DOHH2 (cell line): ENCODE results near the gene KCNK6.

Experiments
- H3F3A ChIP-seq: fragments of 200-600 bp; sonication (generic), shearing (Covaris generic); 2 replicates; pipeline ENCODE4 v1.6.0; 2016; ENCODE audit warnings: antibody characterized with exemption, mild to moderate bottlenecking; ENCODE audit not compliant: control insufficient read depth, insufficient read depth
- H3K27ac ChIP-seq: fragments of 200-600 bp; sonication (generic); 2 replicates; pipeline ENCODE4 v1.5.1; 2014; ENCODE audit warnings: low read depth, mild to moderate bottlenecking, low read length, moderate library complexity
- H3K27me3 ChIP-seq: fragments of 200-600 bp; sonication (generic); 2 replicates; pipeline ENCODE4 v1.6.1; 2014; ENCODE audit warnings: mild to moderate bottlenecking, low read length, mixed read lengths; ENCODE audit not compliant: control insufficient read depth
- H3K36me3 ChIP-seq: fragments of 200-600 bp; sonication (generic); 2 replicates; pipeline ENCODE4 v1.6.1; 2014; ENCODE audit warnings: mild to moderate bottlenecking, low read length, moderate library complexity, mixed read lengths; ENCODE audit not compliant: control insufficient read depth
- H3K4me1 ChIP-seq: fragments of 200-600 bp; sonication (generic); 2 replicates; pipeline ENCODE4 v1.6.1; 2014; ENCODE audit warnings: mild to moderate bottlenecking, low read length, mixed read lengths; ENCODE audit not compliant: control insufficient read depth
- H3K4me2 ChIP-seq: fragments of 200-600 bp; sonication (generic); 2 replicates; pipeline ENCODE4 v1.6.0; 2014; ENCODE audit warnings: mild to moderate bottlenecking, low read length, moderate library complexity
- H3K4me3 ChIP-seq: fragments of 200-600 bp; sonication (generic); 2 replicates; pipeline ENCODE4 v1.5.1; 2014; ENCODE audit warnings: mild to moderate bottlenecking, low read length, mixed read lengths
- H3K79me2 ChIP-seq: fragments of 200-600 bp; sonication (generic); 2 replicates; pipeline ENCODE4 v1.6.1; 2014; ENCODE audit warnings: mild to moderate bottlenecking, low read length, mixed read lengths; ENCODE audit not compliant: control insufficient read depth
- H3K9me2 ChIP-seq: fragments of 200-600 bp; sonication (generic); replicated peaks from 2 replicates; pipeline ENCODE4 v1.6.1; 2014; ENCODE audit warnings: mild to moderate bottlenecking, low read length, mixed read lengths; ENCODE audit not compliant: control insufficient read depth
- H3K9me3 ChIP-seq: fragments of 200-600 bp; sonication (generic); 2 replicates; pipeline ENCODE4 v1.6.1; 2014; ENCODE audit warnings: antibody characterized with exemption, low read length, mixed read lengths; ENCODE audit not compliant: control insufficient read depth, insufficient read depth
- H4K20me1 ChIP-seq: fragments of 200-600 bp; sonication (generic); 2 replicates; pipeline ENCODE4 v1.6.0; 2014; ENCODE audit warnings: low read depth, mild to moderate bottlenecking, antibody characterized with exemption, low read length, moderate library complexity; ENCODE audit not compliant: control insufficient read depth, insufficient read depth
- EZH2phosphoT487 ChIP-seq: fragments of 200-600 bp; sonication (generic); IDR thresholded peaks from 2 replicates; pipeline ENCODE4 v1.6.1; 2017; ENCODE audit warnings: borderline replicate concordance, mild to moderate bottlenecking, antibody characterized with exemption, low read length, moderate library complexity, mixed read lengths
- TF ChIP-seq, protein P1 (sequence below): fragments of 200-600 bp; sonication (generic); IDR thresholded peaks from one replicate; pipeline ENCODE4 v1.5.1; 2014; ENCODE audit warnings: antibody characterized with exemption, mild to moderate bottlenecking, low read depth, low read length; ENCODE audit not compliant: poor library complexity, severe bottlenecking

The KCNK6 gene

DNA sequence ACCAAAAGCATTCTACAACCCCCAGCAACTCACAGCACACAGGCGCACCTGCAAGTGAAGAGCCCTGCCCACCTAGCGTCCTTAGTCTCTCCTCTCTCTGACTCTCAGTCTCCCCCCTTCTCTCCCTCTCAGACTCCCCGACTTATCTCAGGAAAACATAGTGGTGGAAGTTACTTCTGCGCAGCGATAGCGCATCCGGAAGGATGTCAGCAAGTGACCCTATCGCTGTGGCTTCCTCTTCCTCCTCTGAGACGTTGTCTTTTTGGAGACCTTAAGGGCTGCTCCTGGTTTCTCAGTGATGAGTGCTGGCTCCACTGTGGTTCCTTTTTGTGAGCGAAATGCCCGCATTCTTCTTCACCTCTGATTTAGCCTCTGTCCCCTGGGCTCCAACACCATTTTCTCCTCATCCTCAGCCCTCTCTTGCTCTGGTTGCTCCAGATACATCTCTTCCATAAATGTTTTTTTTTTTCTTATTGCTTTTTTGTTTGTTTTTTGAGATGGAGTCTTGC, 2.5 kb upstream of the KCNK6 start:
- peak overlapping the region; percentile 76 for H3K27ac ChIP-seq
- H4K20me1 ChIP-seq, result no peaks in the 10 kb centered on the region
- H3K36me3 ChIP-seq, result no peaks in the 10 kb centered on the region
- H3K79me2 ChIP-seq, result peaks cover 28% of the 10 kb centered on the region
- no peak for TF ChIP-seq EZH2phosphoT487
- TF ChIP-seq, protein P1, sequence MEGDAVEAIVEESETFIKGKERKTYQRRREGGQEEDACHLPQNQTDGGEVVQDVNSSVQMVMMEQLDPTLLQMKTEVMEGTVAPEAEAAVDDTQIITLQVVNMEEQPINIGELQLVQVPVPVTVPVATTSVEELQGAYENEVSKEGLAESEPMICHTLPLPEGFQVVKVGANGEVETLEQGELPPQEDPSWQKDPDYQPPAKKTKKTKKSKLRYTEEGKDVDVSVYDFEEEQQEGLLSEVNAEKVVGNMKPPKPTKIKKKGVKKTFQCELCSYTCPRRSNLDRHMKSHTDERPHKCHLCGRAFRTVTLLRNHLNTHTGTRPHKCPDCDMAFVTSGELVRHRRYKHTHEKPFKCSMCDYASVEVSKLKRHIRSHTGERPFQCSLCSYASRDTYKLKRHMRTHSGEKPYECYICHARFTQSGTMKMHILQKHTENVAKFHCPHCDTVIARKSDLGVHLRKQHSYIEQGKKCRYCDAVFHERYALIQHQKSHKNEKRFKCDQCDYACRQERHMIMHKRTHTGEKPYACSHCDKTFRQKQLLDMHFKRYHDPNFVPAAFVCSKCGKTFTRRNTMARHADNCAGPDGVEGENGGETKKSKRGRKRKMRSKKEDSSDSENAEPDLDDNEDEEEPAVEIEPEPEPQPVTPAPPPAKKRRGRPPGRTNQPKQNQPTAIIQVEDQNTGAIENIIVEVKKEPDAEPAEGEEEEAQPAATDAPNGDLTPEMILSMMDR, result no peak
- peaks cover 60% of the 10 kb centered on the region for H3K4me1 ChIP-seq
- peaks cover 9% of the 10 kb centered on the region for H3F3A ChIP-seq
- no peaks in the 10 kb centered on the region for H3K27me3 ChIP-seq
- no peaks in the 10 kb centered on the region for H3K9me2 ChIP-seq
- H3K4me2 ChIP-seq, result peak overlapping the region; percentile 96
- H3K4me3 ChIP-seq, result peak overlapping the region; percentile 83
- no peaks in the 10 kb centered on the region for H3K9me3 ChIP-seq

DNA sequence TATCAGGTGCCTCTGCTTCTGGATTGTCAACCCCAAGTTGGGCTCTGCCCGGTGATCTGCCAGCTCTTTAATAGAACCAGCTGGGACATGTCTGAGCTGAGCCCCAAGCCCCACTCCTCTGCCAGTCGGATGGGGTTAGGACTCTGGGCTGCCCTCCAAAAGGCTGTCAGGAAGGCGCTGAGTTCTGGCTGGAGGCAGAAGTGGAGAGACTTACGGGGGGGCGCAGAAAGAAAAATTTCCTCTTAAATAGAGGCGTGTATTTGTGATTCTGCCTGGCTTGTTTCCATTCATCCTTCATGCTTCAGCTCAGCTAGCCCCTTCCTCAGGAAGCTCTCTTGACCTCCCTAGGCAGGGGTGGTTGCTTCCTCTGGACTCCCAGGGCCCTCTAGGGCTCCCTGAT, 985 bp upstream of the KCNK6 start:
- Histone ChIP-seq H3K4me2 (peak overlapping the region; percentile 81), H3K9me2 (no peaks in the 10 kb centered on the region), H4K20me1 (no peaks in the 10 kb centered on the region), H3K4me3 (peak overlapping the region; percentile 78; the same call in 1 of the 2 replicates), H3F3A (peaks cover 9% of the 10 kb centered on the region), H3K36me3 (no peaks in the 10 kb centered on the region), H3K4me1 (peaks cover 48% of the 10 kb centered on the region), H3K27ac (no peak overlapping the region), H3K27me3 (no peaks in the 10 kb centered on the region), H3K79me2 (peaks cover 21% of the 10 kb centered on the region), H3K9me3 (no peaks in the 10 kb centered on the region)
- TF ChIP-seq, protein P1, result no peak
- no peak for TF ChIP-seq EZH2phosphoT487

DNA sequence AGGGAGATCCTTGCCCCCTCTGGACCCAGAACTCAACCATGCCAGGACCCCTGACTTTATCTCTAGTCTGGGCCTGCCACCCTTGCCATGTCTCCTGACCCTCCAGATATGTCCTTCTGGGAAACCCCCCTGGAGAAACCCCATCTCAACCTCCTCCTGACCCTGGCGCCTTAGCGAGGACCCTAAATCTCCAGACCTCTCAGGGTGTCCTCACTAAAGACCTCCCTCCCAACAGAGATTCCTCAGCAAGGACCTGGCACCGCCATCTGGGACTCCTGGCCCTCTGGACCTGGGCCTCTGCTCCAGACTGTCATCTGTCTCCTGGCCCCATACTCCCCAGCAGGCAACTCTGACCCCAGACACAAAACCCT, 1.3 kb downstream of the KCNK6 start:
- no peak overlapping the region for H3K27ac ChIP-seq

More for the DNA sequence above, 1.3 kb downstream of the KCNK6 start:
- peaks cover 37% of the 10 kb centered on the region for H3K4me1 ChIP-seq
- H3K9me2 ChIP-seq, result no peaks in the 10 kb centered on the region
- H3K27me3 ChIP-seq, result no peaks in the 10 kb centered on the region
- peaks cover 9% of the 10 kb centered on the region for H3F3A ChIP-seq
- H3K79me2 ChIP-seq, result 0 out of 2 replicates have a peak, but pooled peaks cover 3% of the 10 kb centered on the region
- H3K36me3 ChIP-seq, result no peaks in the 10 kb centered on the region
- H3K4me3 ChIP-seq, result peak overlapping the region; percentile 78; the same call in 1 of the 2 replicates
- no peaks in the 10 kb centered on the region for H3K9me3 ChIP-seq
- peak overlapping the region; percentile 81 for H3K4me2 ChIP-seq
- H4K20me1 ChIP-seq, result no peaks in the 10 kb centered on the region
- TF ChIP-seq, protein P1, result no peak
- no peak for TF ChIP-seq EZH2phosphoT487
